CD4-positive, alpha-beta memory T cell (primary cell): ENCODE measurements around the gene MYO19. TPM values are rescaled to one million over a fixed set of nuclear protein-coding genes. Genes with fewer than 3 reads are reported as not detected.

ENCODE experiments used
- CTCF ChIA-PET: fragments of 350-600 bp; sonication (Branson Sonifier 250); formaldehyde crosslinking; loops from one replicate; lab custom pipeline; 2021; ENCODE audit warnings: inconsistent platforms; ENCODE audit not compliant: partially characterized antibody; lab: Charles Lee
- POLR2A ChIA-PET: fragments of 350-600 bp; sonication (Branson Sonifier 250); formaldehyde crosslinking; loops from one replicate; lab custom pipeline; 2021; ENCODE audit not compliant: partially characterized antibody; lab: Charles Lee
- DNase-seq, 5 donors: peaks; one replicate each; pipeline versions ENCODE4 v3.0.0 to v3.0.0-alpha.2; 2020 to 2022; ENCODE audit warnings: mixed read lengths in 1 of 5
- H3K27ac ChIP-seq: one replicate; pipeline ENCODE4 v1.7.0; 2013; ENCODE audit warnings: low read depth, low read length
- H3K27me3 ChIP-seq: 2 replicates; pipeline ENCODE4 v1.7.0; 2013; ENCODE audit warnings: mild to moderate bottlenecking, low read length, moderate library complexity; ENCODE audit not compliant: insufficient read depth
- H3K36me3 ChIP-seq: 2 replicates; pipeline ENCODE4 v1.7.0; 2013; ENCODE audit warnings: mild to moderate bottlenecking, low read length, moderate library complexity; ENCODE audit not compliant: insufficient read depth
- H3K4me1 ChIP-seq: 2 replicates; pipeline ENCODE4 v1.7.0; 2013; ENCODE audit warnings: mild to moderate bottlenecking, low read length, moderate library complexity; ENCODE audit not compliant: insufficient read depth
- H3K4me3 ChIP-seq, 2 donors: one replicate each; pipeline ENCODE4 v1.7.0; 2013; ENCODE audit warnings: low read length in 2 of 2, mild to moderate bottlenecking in 1 of 2
- H3K9me3 ChIP-seq, 2 donors: one replicate each; pipeline ENCODE4 v1.7.0; 2013; ENCODE audit warnings: low read length in 2 of 2, control low read depth in 1 of 2; ENCODE audit not compliant: control insufficient read depth in 1 of 2
- H3K27ac Mint-ChIP-seq, 7 donors: one replicate each; pipeline ENCODE4 v1.8.0; 2020 to 2021; ENCODE audit warnings: mixed read lengths in 7 of 7, mild to moderate bottlenecking in 6 of 7, inconsistent platforms in 3 of 7, moderate library complexity in 3 of 7
- H3K27me3 Mint-ChIP-seq, 2 donors: one replicate each; pipeline ENCODE4 v1.8.0; 2020 to 2021; ENCODE audit warnings: mixed read lengths in 2 of 2
- H3K36me3 Mint-ChIP-seq, 2 donors: one replicate each; pipeline ENCODE4 v1.8.0; 2020 to 2021; ENCODE audit warnings: mixed read lengths in 2 of 2, inconsistent platforms in 1 of 2, mild to moderate bottlenecking in 1 of 2
- H3K4me1 Mint-ChIP-seq, 4 donors: one replicate each; pipeline ENCODE4 v1.8.0; 2020 to 2021; ENCODE audit warnings: mixed read lengths in 4 of 4, mild to moderate bottlenecking in 1 of 4
- H3K4me3 Mint-ChIP-seq, 8 donors: one replicate each; pipeline ENCODE4 v1.8.0; 2020 to 2021; ENCODE audit warnings: mixed read lengths in 8 of 8, mild to moderate bottlenecking in 7 of 8, moderate library complexity in 6 of 8, inconsistent platforms in 3 of 8
- H3K9me3 Mint-ChIP-seq, 8 donors: one replicate each; pipeline ENCODE4 v1.8.0; 2020 to 2021; ENCODE audit warnings: mixed read lengths in 8 of 8, mild to moderate bottlenecking in 5 of 8, inconsistent platforms in 3 of 8, moderate library complexity in 1 of 8
- intact Hi-C: fragments of 100-400 bp; cut with micrococcal nuclease; formaldehyde crosslinking; loops from one replicate; pipeline ENCODE4 v1.15.1; 2023
- polyA plus RNA-seq, 2 donors: library from polyadenylated mRNA; unstranded; fragments of 300-500 nt; fragmentation: Illumina TruSeq; gene quantifications; one replicate each; pipeline ENCODE4 v1.2.3, GENCODE V29; 2021
- total RNA-seq, 2 experiments: library from RNA; stranded (reverse); gene quantifications; one replicate each; pipeline ENCODE4 v1.2.3, GENCODE V29; 2021

MYO19 gene
- total and polyA plus RNA-seq, 4 experiments from 2014 or later = 4.7 to 85.8 (median 43.3) TPM

GRCh38 chr17:36553459-36553858, 18.8 kb upstream of the MYO19 start:
- no peaks in the 10 kb centered on the region for H3K27me3 Mint-ChIP-seq
- H3K4me3 Mint-ChIP-seq = peak overlapping the region; percentile 17 to 82 (median 50)
- peak in 1 of 5 donors; percentile 12 for DNase-seq
- H3K36me3 ChIP-seq = peaks cover 25% of the 10 kb centered on the region
- H3K27ac ChIP-seq = no peak overlapping the region
- H3K4me1 Mint-ChIP-seq = peaks cover 40 to 69% (median 55%) of the 10 kb centered on the region in 4 donors
- no peaks in the 10 kb centered on the region for H3K9me3 ChIP-seq
- intact Hi-C loops = no loop called here
- POLR2A ChIA-PET = interaction anchor here (1.3 kb wide), 2 partner anchors 8 to 19 kb away, joined by 3 to 5 read pairs; partner anchors contain the start of genes GGNBP2, MYO19 and PIGW
- peaks cover 69% of the 10 kb centered on the region for H3K4me1 ChIP-seq
- peaks cover 19 to 46% of the 10 kb centered on the region in 2 donors for H3K36me3 Mint-ChIP-seq
- CTCF ChIA-PET = interaction anchor here (0.6 kb wide), 1 partner anchor 19 kb away, joined by 3 read pairs; the partner anchor contains the start of gene MYO19
- H3K9me3 Mint-ChIP-seq = no peaks in the 10 kb centered on the region
- H3K27me3 ChIP-seq = no peaks in the 10 kb centered on the region
- no peak overlapping the region for H3K4me3 ChIP-seq
- H3K27ac Mint-ChIP-seq = peak overlapping the region in 6 of 7 donors; percentile 19 to 77 (median 48)

GRCh38 chr17:36550491-36551417, 16.1 kb upstream of the MYO19 start:
- Mint-ChIP-seq H3K36me3 (peaks cover 7 to 44% of the 10 kb centered on the region in 2 donors), H3K4me1 (peaks cover 43 to 80% (median 62%) of the 10 kb centered on the region in 4 donors), H3K4me3 (peak overlapping the region; percentile 13 to 68 (median 63)), H3K9me3 (no peaks in the 10 kb centered on the region), H3K27ac (peak overlapping the region; percentile 45 to 97 (median 79)), H3K27me3 (no peaks in the 10 kb centered on the region)
- POLR2A ChIA-PET = interaction anchor here (1.3 to 2.0 kb wide), 3 partner anchors 13 to 15 kb away, joined by 3 to 6 read pairs (median 4); no protein-coding TSS in a partner anchor
- Histone ChIP-seq H3K4me1 (peaks cover 93% of the 10 kb centered on the region), H3K36me3 (peaks cover 9% of the 10 kb centered on the region), H3K9me3 (no peaks in the 10 kb centered on the region), H3K27ac (no peak overlapping the region), H3K27me3 (no peaks in the 10 kb centered on the region), H3K4me3 (no peak overlapping the region)
- peak in 4 of 5 donors; percentile 41 to 60 (median 52) for DNase-seq
- CTCF ChIA-PET = interaction anchor here (1.3 kb wide), 2 partner anchors 16 to 17 kb away, joined by 4 to 5 read pairs; partner anchors contain the start of genes MYO19 and PIGW
- intact Hi-C loops = loop anchor here (2.0 kb wide), 1 partner anchor 14 kb away; no protein-coding TSS in a partner anchor

GRCh38 chr17:36547776-36548175, 13.1 kb upstream of the MYO19 start:
- Mint-ChIP-seq H3K27ac (peak overlapping the region in 6 of 7 donors; percentile 17 to 97 (median 75)), H3K27me3 (no peaks in the 10 kb centered on the region), H3K4me3 (peak overlapping the region; percentile 42 to 91 (median 54)), H3K4me1 (peaks cover 34 to 74% (median 50%) of the 10 kb centered on the region in 4 donors), H3K9me3 (no peaks in the 10 kb centered on the region), H3K36me3 (peaks cover 6 to 36% of the 10 kb centered on the region in 2 donors)
- CTCF ChIA-PET = interaction anchor here (1.2 to 1.3 kb wide), 2 partner anchors 13 to 53 kb away, joined by 3 to 4 read pairs; partner anchors contain the start of genes MRM1, MYO19 and PIGW
- Histone ChIP-seq H3K27me3 (no peaks in the 10 kb centered on the region), H3K4me1 (peaks cover 79% of the 10 kb centered on the region), H3K27ac (peak overlapping the region; percentile 82), H3K9me3 (no peaks in the 10 kb centered on the region), H3K36me3 (no peaks in the 10 kb centered on the region), H3K4me3 (no peak overlapping the region)
- POLR2A ChIA-PET = interaction anchor here (1.0 to 6.0 kb wide), 3 partner anchors 8 to 12 kb away, joined by 3 to 151 read pairs (median 3); partner anchors contain the start of genes MYO19 and PIGW
- intact Hi-C loops = loop anchor here (10.0 kb wide), 1 partner anchor 1057 kb away; the partner anchor contains the start of gene SYNRG
- DNase-seq = no peak

GRCh38 chr17:36546418-36547093, 11.9 kb upstream of the MYO19 start:
- Histone ChIP-seq H3K27me3 (no peaks in the 10 kb centered on the region), H3K9me3 (no peaks in the 10 kb centered on the region), H3K4me3 (peak overlapping the region; percentile 89 to 90), H3K4me1 (peaks cover 67% of the 10 kb centered on the region), H3K27ac (peak overlapping the region; percentile 82), H3K36me3 (no peaks in the 10 kb centered on the region)
- Mint-ChIP-seq H3K36me3 (peaks cover 6 to 36% of the 10 kb centered on the region in 2 donors), H3K9me3 (no peaks in the 10 kb centered on the region), H3K27me3 (no peaks in the 10 kb centered on the region), H3K4me1 (peaks cover 28 to 68% (median 45%) of the 10 kb centered on the region in 4 donors), H3K4me3 (peak overlapping the region; percentile 88 to 97 (median 92)), H3K27ac (peak overlapping the region; percentile 92 to 98 (median 96))
- POLR2A ChIA-PET = interaction anchor here (0.7 to 6.0 kb wide), 11 partner anchors 10 to 738 kb away, joined by 3 to 151 read pairs (median 9); partner anchors contain the start of genes DHRS11, MRM1, MYO19 and PIGW
- intact Hi-C loops = loop anchor here (10.0 kb wide), 1 partner anchor 1058 kb away; the partner anchor contains the start of gene SYNRG
- CTCF ChIA-PET = interaction anchor here (0.6 to 5.2 kb wide), 4 partner anchors 10 to 48 kb away, joined by 3 to 24 read pairs (median 4); partner anchors contain the start of genes MYO19 and PIGW
- DNase-seq = peak in 2 of 5 donors; percentile 9 to 15

GRCh38 chr17:36545465-36546417, 11.1 kb upstream of the MYO19 start:
- H3K9me3 Mint-ChIP-seq = no peaks in the 10 kb centered on the region
- peak overlapping the region; percentile 88 to 97 (median 92) for H3K4me3 Mint-ChIP-seq
- H3K27ac Mint-ChIP-seq = peak overlapping the region; percentile 92 to 98 (median 96)
- intact Hi-C loops = loop anchor here (1.0 to 10.0 kb wide), 3 partner anchors 46 to 1059 kb away; partner anchors contain the start of genes DHRS11, SYNRG and ZNHIT3
- H3K4me1 ChIP-seq = peaks cover 59% of the 10 kb centered on the region
- no peaks in the 10 kb centered on the region for H3K9me3 ChIP-seq
- H3K27me3 ChIP-seq = no peaks in the 10 kb centered on the region
- POLR2A ChIA-PET = interaction anchor here (0.7 to 6.0 kb wide), 20 partner anchors 8 to 1064 kb away, joined by 3 to 151 read pairs (median 5); partner anchors contain the start of genes DHRS11, MRM1, MYO19 and PIGW
- H3K36me3 Mint-ChIP-seq = peaks cover 5 to 34% of the 10 kb centered on the region in 2 donors
- peaks cover 25 to 64% (median 40%) of the 10 kb centered on the region in 4 donors for H3K4me1 Mint-ChIP-seq
- peak overlapping the region; percentile 89 to 90 for H3K4me3 ChIP-seq
- no peaks in the 10 kb centered on the region for H3K27me3 Mint-ChIP-seq
- peak overlapping the region; percentile 82 for H3K27ac ChIP-seq
- H3K36me3 ChIP-seq = no peaks in the 10 kb centered on the region
- CTCF ChIA-PET = interaction anchor here (0.6 to 5.2 kb wide), 5 partner anchors 11 to 56 kb away, joined by 3 to 24 read pairs (median 4); partner anchors contain the start of genes MRM1, MYO19 and PIGW
- peak; percentile 97 to 99 (median 98) for DNase-seq
